Fibroblast of skin of scalp (primary cell): ENCODE data around the gene RNPS1.
"Not testable (repeated sequence)": the region's sequence is repeated elsewhere in the genome, so short reads cannot be mapped to it uniquely, and the experiment has no call there.

Experiments used
- DNase-seq: peaks from one replicate; pipeline ENCODE4 v3.0.0-alpha.2; 2013

The RNPS1 gene

GRCh38 chr16:2282262-2282661 lies 14.3 kb upstream of the RNPS1 start:
- no peak for DNase-seq

- DNase-seq = no peak
Measured at GRCh38 chr16:2280981-2281542, 13.1 kb upstream of the RNPS1 start.

GRCh38 chr16:2280461-2280860 lies 12.5 kb upstream of the RNPS1 start:
- no peak for DNase-seq

- no peak for DNase-seq
Measured at GRCh38 chr16:2278956-2279800, 11.3 kb upstream of the RNPS1 start.

GRCh38 chr16:2278272-2278608 lies 10.3 kb upstream of the RNPS1 start:
- no peak for DNase-seq

- no peak for DNase-seq
Measured at GRCh38 chr16:2277466-2278271, 9.7 kb upstream of the RNPS1 start.

GRCh38 chr16:2276368-2277195 lies 8.7 kb upstream of the RNPS1 start:
- DNase-seq = no peak

GRCh38 chr16:2275476-2276367 lies 7.8 kb upstream of the RNPS1 start:
- no peak for DNase-seq

GRCh38 chr16:2273931-2274330 lies 6.0 kb upstream of the RNPS1 start:
- DNase-seq = no peak

GRCh38 chr16:2273484-2273883 lies 5.6 kb upstream of the RNPS1 start:
- no peak for DNase-seq

GRCh38 chr16:2271848-2272461 lies 4.0 kb upstream of the RNPS1 start:
- no peak for DNase-seq

GRCh38 chr16:2270588-2271470 lies 2.9 kb upstream of the RNPS1 start:
- no peak for DNase-seq

GRCh38 chr16:2270070-2270462 lies 2.1 kb upstream of the RNPS1 start:
- DNase-seq = no peak

GRCh38 chr16:2267505-2267912 lies 417 bp downstream of the RNPS1 start:
- DNase-seq = not testable (repeated sequence)

- DNase-seq = not testable (repeated sequence)
Measured at GRCh38 chr16:2266887-2267286, 1.0 kb downstream of the RNPS1 start.

- not testable (repeated sequence) for DNase-seq
Measured at GRCh38 chr16:2263026-2263425, 4.9 kb downstream of the RNPS1 start.

- DNase-seq = no peak
Measured at GRCh38 chr16:2260250-2260649, 7.7 kb downstream of the RNPS1 start.

GRCh38 chr16:2258530-2258929 lies 9.4 kb downstream of the RNPS1 start:
- DNase-seq = not testable (repeated sequence)

- DNase-seq = no peak
Measured at GRCh38 chr16:2257726-2258125, 10.2 kb downstream of the RNPS1 start.

GRCh38 chr16:2256531-2257140 lies 11.3 kb downstream of the RNPS1 start:
- DNase-seq = no peak
